ENCODE measurements around the gene NUP107.

DNA sequence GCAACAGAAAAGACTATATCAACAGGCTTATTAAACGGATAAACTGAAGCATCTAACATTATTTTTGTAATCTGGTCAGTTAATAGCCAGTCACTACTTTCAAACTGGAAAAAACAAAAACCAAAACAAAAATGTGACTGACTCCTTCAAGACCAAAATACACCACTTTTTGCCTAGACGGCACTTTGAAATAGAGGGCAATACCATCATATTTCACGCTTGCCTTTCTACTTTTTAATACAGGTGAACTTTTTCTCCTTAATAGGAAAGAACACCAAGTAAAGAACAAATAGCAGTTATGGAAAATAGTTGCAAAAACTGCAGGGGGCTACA is 550 bp upstream of the NUP107 start:
- TF ChIP-seq, protein P1, sequence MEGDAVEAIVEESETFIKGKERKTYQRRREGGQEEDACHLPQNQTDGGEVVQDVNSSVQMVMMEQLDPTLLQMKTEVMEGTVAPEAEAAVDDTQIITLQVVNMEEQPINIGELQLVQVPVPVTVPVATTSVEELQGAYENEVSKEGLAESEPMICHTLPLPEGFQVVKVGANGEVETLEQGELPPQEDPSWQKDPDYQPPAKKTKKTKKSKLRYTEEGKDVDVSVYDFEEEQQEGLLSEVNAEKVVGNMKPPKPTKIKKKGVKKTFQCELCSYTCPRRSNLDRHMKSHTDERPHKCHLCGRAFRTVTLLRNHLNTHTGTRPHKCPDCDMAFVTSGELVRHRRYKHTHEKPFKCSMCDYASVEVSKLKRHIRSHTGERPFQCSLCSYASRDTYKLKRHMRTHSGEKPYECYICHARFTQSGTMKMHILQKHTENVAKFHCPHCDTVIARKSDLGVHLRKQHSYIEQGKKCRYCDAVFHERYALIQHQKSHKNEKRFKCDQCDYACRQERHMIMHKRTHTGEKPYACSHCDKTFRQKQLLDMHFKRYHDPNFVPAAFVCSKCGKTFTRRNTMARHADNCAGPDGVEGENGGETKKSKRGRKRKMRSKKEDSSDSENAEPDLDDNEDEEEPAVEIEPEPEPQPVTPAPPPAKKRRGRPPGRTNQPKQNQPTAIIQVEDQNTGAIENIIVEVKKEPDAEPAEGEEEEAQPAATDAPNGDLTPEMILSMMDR (IDR thresholded peaks at IDR 0.05): no peak
- TF ChIP-seq RFX5 (IDR thresholded peaks at IDR 0.05): no peak
- TF ChIP-seq, protein P2, sequence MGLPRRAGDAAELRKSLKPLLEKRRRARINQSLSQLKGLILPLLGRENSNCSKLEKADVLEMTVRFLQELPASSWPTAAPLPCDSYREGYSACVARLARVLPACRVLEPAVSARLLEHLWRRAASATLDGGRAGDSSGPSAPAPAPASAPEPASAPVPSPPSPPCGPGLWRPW (IDR thresholded peaks at IDR 0.05): no peak
- TF ChIP-seq PHF8 (IDR thresholded peaks at IDR 0.05; ENCODE audit: borderline replicate concordance, low read depth): 0 out of 2 replicates have a peak, but pooled peaks have one; percentile 3
- no peak for TF ChIP-seq POLR2A (IDR thresholded peaks at IDR 0.05; ENCODE audit: low read length)
- TF ChIP-seq, protein P3, sequence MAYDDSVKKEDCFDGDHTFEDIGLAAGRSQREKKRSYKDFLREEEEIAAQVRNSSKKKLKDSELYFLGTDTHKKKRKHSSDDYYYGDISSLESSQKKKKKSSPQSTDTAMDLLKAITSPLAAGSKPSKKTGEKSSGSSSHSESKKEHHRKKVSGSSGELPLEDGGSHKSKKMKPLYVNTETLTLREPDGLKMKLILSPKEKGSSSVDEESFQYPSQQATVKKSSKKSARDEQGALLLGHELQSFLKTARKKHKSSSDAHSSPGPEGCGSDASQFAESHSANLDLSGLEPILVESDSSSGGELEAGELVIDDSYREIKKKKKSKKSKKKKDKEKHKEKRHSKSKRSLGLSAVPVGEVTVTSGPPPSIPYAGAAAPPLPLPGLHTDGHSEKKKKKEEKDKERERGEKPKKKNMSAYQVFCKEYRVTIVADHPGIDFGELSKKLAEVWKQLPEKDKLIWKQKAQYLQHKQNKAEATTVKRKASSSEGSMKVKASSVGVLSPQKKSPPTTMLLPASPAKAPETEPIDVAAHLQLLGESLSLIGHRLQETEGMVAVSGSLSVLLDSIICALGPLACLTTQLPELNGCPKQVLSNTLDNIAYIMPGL (CRISPR knock-in tag; IDR thresholded peaks at IDR 0.05; ENCODE audit: borderline replicate concordance): no peak
- no peak for TF ChIP-seq CHD2 (IDR thresholded peaks at IDR 0.05; ENCODE audit: low read length, partially characterized antibody)
- TF ChIP-seq HOXA7 (CRISPR knock-in tag; IDR thresholded peaks at IDR 0.05): no peak
- no peak for TF ChIP-seq JUN (IDR thresholded peaks at IDR 0.05)
- TF ChIP-seq EP300 (IDR thresholded peaks at IDR 0.05): no peak
- no peak for TF ChIP-seq CBX2 (IDR thresholded peaks at IDR 0.05; ENCODE audit: borderline replicate concordance, low read depth)
- TF ChIP-seq RCOR1 (IDR thresholded peaks at IDR 0.05; ENCODE audit: low read depth, low read length): no peak
- TF ChIP-seq CHD4 (IDR thresholded peaks at IDR 0.05; ENCODE audit: borderline replicate concordance): no peak
- TF ChIP-seq, protein P4, sequence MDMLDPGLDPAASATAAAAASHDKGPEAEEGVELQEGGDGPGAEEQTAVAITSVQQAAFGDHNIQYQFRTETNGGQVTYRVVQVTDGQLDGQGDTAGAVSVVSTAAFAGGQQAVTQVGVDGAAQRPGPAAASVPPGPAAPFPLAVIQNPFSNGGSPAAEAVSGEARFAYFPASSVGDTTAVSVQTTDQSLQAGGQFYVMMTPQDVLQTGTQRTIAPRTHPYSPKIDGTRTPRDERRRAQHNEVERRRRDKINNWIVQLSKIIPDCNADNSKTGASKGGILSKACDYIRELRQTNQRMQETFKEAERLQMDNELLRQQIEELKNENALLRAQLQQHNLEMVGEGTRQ (IDR thresholded peaks at IDR 0.05): no peak
